ENCODE data around the gene PGM3. TPM values are rescaled to one million over a fixed set of nuclear protein-coding genes. Genes with fewer than 3 reads are reported as not detected.

Gene PGM3
- polyA plus RNA-seq, 5 donors, result 54.9 to 91.3 (median 79.7) TPM

DNA sequence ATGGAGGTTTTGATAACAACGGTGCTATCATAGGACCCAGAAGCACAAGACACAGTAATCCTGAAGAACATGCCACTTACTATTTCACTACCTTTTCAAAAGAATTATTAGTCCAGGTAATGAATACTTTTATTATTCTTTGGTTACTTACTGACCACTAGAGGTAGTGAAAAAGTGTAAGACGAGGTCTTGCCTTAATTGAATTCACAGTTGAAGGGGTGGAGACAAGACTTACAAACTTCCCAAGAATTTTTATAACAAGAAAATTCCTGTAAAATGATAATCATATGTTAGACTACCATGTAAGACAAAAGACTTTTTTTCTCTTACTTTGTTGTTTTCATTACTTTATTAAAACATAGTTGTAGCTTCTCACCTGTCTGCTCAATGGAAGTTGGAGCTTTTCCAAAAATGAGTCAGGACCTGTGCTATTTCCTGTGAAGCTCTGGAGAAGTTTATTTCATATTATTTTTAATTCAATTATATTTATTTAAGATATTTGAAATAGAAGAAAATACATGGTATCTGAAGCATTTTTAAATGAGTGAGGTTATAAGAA, 73.2 kb downstream of the PGM3 start:
- no peak for DNase-seq

DNA sequence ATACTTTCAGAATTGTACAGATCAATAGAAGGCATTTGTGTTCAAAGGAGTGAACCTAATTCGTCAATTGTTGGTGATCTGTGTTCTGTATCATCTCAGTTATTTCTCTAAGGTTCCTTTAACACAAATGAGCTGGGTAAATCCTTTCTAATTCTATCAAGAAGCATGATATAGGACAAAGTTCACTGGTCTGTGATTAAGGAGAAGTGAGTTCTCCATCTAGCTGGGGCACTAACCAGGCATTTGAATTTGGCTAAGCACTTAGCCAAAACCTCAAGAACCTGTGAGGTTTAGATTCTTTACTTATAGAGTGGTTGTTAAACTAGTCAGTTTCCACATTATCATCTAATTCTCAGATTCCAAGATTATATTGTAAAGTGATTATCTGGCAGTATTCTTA, 75.3 kb downstream of the PGM3 start:
- DNase-seq, result no peak

Other genes starting within 250 kb of the PGM3 start
- 10 to 100 TPM in 2 of 5 donors, 1 to 10 TPM in 3; 7.3 to 12.8 (median 8.9) TPM for gene UBE3D, start 127.4 kb downstream of the PGM3 start, polyA plus RNA-seq (ENCODE audit: insufficient read depth in 1 of 5, insufficient read length in 5 of 5, low replicate concordance in 1 of 5)
- 10 to 100 TPM; 21.4 to 42.2 (median 37.7) TPM for gene DOP1A, start 125.6 kb downstream of the PGM3 start, polyA plus RNA-seq (ENCODE audit: insufficient read depth in 1 of 5, insufficient read length in 5 of 5, low replicate concordance in 1 of 5)
- 1 to 10 TPM; 5.0 to 6.5 (median 5.4) TPM for gene RWDD2A, start 92 bp upstream of the PGM3 start, polyA plus RNA-seq (ENCODE audit: insufficient read depth in 1 of 5, insufficient read length in 5 of 5, low replicate concordance in 1 of 5)
- gene ME1, start 237.8 kb upstream of the PGM3 start, polyA plus RNA-seq (ENCODE audit: insufficient read depth in 1 of 5, insufficient read length in 5 of 5, low replicate concordance in 1 of 5), result 10 to 100 TPM in 4 of 5 donors, 1 to 10 TPM in 1; 8.5 to 15.1 (median 11.1) TPM

Measured in right lung (tissue), 5 donors.